Astrocyte (in vitro differentiated cells and primary cell): ENCODE results near the gene CCDC57.

Source experiments
- EZH2 ChIP-seq: IDR thresholded peaks from 2 replicates; pipeline ENCODE4 v1.6.1; 2012; ENCODE audit warnings: mild to moderate bottlenecking, low read length, inconsistent platforms; ENCODE audit not compliant: insufficient read depth
- TF ChIP-seq, protein P1 (sequence below): IDR thresholded peaks from 2 replicates; pipeline ENCODE4 v1.5.1; 2011; ENCODE audit warnings: low read depth, mild to moderate bottlenecking, inconsistent platforms, low read length, moderate library complexity; ENCODE audit not compliant: insufficient read depth

- TF ChIP-seq, protein P1, sequence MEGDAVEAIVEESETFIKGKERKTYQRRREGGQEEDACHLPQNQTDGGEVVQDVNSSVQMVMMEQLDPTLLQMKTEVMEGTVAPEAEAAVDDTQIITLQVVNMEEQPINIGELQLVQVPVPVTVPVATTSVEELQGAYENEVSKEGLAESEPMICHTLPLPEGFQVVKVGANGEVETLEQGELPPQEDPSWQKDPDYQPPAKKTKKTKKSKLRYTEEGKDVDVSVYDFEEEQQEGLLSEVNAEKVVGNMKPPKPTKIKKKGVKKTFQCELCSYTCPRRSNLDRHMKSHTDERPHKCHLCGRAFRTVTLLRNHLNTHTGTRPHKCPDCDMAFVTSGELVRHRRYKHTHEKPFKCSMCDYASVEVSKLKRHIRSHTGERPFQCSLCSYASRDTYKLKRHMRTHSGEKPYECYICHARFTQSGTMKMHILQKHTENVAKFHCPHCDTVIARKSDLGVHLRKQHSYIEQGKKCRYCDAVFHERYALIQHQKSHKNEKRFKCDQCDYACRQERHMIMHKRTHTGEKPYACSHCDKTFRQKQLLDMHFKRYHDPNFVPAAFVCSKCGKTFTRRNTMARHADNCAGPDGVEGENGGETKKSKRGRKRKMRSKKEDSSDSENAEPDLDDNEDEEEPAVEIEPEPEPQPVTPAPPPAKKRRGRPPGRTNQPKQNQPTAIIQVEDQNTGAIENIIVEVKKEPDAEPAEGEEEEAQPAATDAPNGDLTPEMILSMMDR: no peak
- no peak for TF ChIP-seq EZH2
Observed at GRCh38 chr17:82106688-82107305, 105.8 kb downstream of the CCDC57 start.
